H9 (cell line): ENCODE results near the gene PHF21A. TPM values are rescaled to one million over a fixed set of nuclear protein-coding genes. Genes with fewer than 3 reads are reported as not detected.

ENCODE experiments used
- DNase-seq: peaks from one replicate; pipeline ENCODE4 v3.0.0-alpha.2; 2017
- H2AFZ ChIP-seq: one replicate; pipeline ENCODE4 v1.6.1; 2013; ENCODE audit warnings: mild to moderate bottlenecking, low read length, control low read depth, moderate library complexity
- H2AK5ac ChIP-seq: 2 replicates; pipeline ENCODE4 v1.6.1; 2013; ENCODE audit warnings: low read length, control low read depth, mixed read lengths; ENCODE audit not compliant: insufficient read length
- H2BK120ac ChIP-seq: one replicate; pipeline ENCODE4 v1.6.1; 2013; ENCODE audit warnings: low read depth, mild to moderate bottlenecking, low read length, control low read depth, inconsistent platforms; ENCODE audit not compliant: poor library complexity, severe bottlenecking
- H2BK12ac ChIP-seq: 2 replicates; pipeline ENCODE4 v1.6.1; 2013; ENCODE audit warnings: low read length, control low read depth, mixed read lengths, low read depth; ENCODE audit not compliant: insufficient read length
- H2BK15ac ChIP-seq: 2 replicates; pipeline ENCODE4 v1.6.1; 2013; ENCODE audit warnings: low read depth, low read length, control low read depth
- H2BK20ac ChIP-seq: one replicate; pipeline ENCODE4 v1.6.1; 2013; ENCODE audit warnings: low read depth, mild to moderate bottlenecking, low read length, control low read depth, inconsistent platforms; ENCODE audit not compliant: poor library complexity, severe bottlenecking
- H2BK5ac ChIP-seq: 2 replicates; pipeline ENCODE4 v1.6.1; 2013; ENCODE audit warnings: low read length, control low read depth, mixed read lengths; ENCODE audit not compliant: insufficient read length
- H3K14ac ChIP-seq: 2 replicates; pipeline ENCODE4 v1.6.1; 2013; ENCODE audit warnings: low read length, control low read depth; ENCODE audit not compliant: insufficient read depth
- H3K18ac ChIP-seq: 2 replicates; pipeline ENCODE4 v1.6.1; 2013; ENCODE audit warnings: low read depth, mild to moderate bottlenecking, mixed read lengths, low read length, control low read depth; ENCODE audit not compliant: insufficient read length
- H3K23ac ChIP-seq: 2 replicates; pipeline ENCODE4 v1.6.1; 2013; ENCODE audit warnings: low read length, control low read depth, mixed read lengths, low read depth; ENCODE audit not compliant: insufficient read length
- H3K23me2 ChIP-seq: 2 replicates; pipeline ENCODE4 v1.6.1; 2013; ENCODE audit warnings: low read depth, mild to moderate bottlenecking, mixed read lengths, low read length, control low read depth; ENCODE audit not compliant: insufficient read length, poor library complexity, severe bottlenecking
- H3K27ac ChIP-seq: 2 replicates; pipeline ENCODE4 v1.5.1; 2013; ENCODE audit warnings: low read length, control low read depth, mixed read lengths, low read depth; ENCODE audit not compliant: insufficient read length
- H3K27me3 ChIP-seq: 2 replicates; pipeline ENCODE4 v1.6.1; 2013; ENCODE audit warnings: low read length, control low read depth, inconsistent platforms; ENCODE audit not compliant: insufficient read depth
- H3K4ac ChIP-seq: 2 replicates; pipeline ENCODE4 v1.6.1; 2013; ENCODE audit warnings: low read depth, mild to moderate bottlenecking, control low read depth, inconsistent platforms, low read length, moderate library complexity
- H3K4me1 ChIP-seq: 2 replicates; pipeline ENCODE4 v1.6.1; 2013; ENCODE audit warnings: low read length, control low read depth, inconsistent platforms; ENCODE audit not compliant: insufficient read depth
- H3K4me2 ChIP-seq: 2 replicates; pipeline ENCODE4 v1.6.1; 2013; ENCODE audit warnings: low read length, control low read depth, mixed read lengths; ENCODE audit not compliant: insufficient read length, insufficient read depth
- H3K56ac ChIP-seq: 2 replicates; pipeline ENCODE4 v1.6.1; 2013; ENCODE audit warnings: low read depth, mild to moderate bottlenecking, mixed read lengths, low read length, control low read depth; ENCODE audit not compliant: insufficient read length
- H3K79me1 ChIP-seq: 2 replicates; pipeline ENCODE4 v1.6.1; 2013; ENCODE audit warnings: low read depth, mild to moderate bottlenecking, moderate library complexity, low read length, control low read depth, inconsistent platforms; ENCODE audit not compliant: insufficient read depth, poor library complexity, severe bottlenecking
- H3K79me2 ChIP-seq: 2 replicates; pipeline ENCODE4 v1.6.1; 2013; ENCODE audit warnings: low read length, control low read depth, inconsistent platforms; ENCODE audit not compliant: insufficient read depth
- H3K9ac ChIP-seq: 2 replicates; pipeline ENCODE4 v1.6.1; 2013; ENCODE audit warnings: low read length, control low read depth, mixed read lengths; ENCODE audit not compliant: insufficient read length; ENCODE audit errors: extremely low read depth
- H3K9me3 ChIP-seq: one replicate; pipeline ENCODE4 v1.6.1; 2013; ENCODE audit warnings: low read depth, low read length, inconsistent platforms; ENCODE audit not compliant: control insufficient read depth
- H3T11ph ChIP-seq: one replicate; pipeline ENCODE4 v1.6.1; 2013; ENCODE audit warnings: mild to moderate bottlenecking, low read length, control low read depth, inconsistent platforms
- H4K20me1 ChIP-seq: one replicate; pipeline ENCODE4 v1.6.1; 2013; ENCODE audit not compliant: control insufficient read depth, insufficient read length, insufficient read depth
- H4K5ac ChIP-seq: 2 replicates; pipeline ENCODE4 v1.6.1; 2013; ENCODE audit warnings: low read depth, mild to moderate bottlenecking, mixed read lengths, low read length, control low read depth; ENCODE audit not compliant: insufficient read length
- H4K8ac ChIP-seq: replicated peaks from 2 replicates; pipeline ENCODE4 v1.6.1; 2013; ENCODE audit warnings: low read length, control low read depth, mixed read lengths, low read depth; ENCODE audit not compliant: insufficient read length
- H4K91ac ChIP-seq: 2 replicates; pipeline ENCODE4 v1.6.1; 2013; ENCODE audit warnings: low read depth, mild to moderate bottlenecking, moderate library complexity, mixed read lengths, low read length, control low read depth; ENCODE audit not compliant: insufficient read length
- H3K27ac Mint-ChIP-seq, 3 experiments: 2 replicates in 2 of 3; 3 replicates in 1 of 3; pipeline ENCODE4 v1.8.0; 2020 to 2021; ENCODE audit warnings: mixed read lengths in 3 of 3, mild to moderate bottlenecking in 1 of 3, moderate library complexity in 1 of 3
- H3K27me3 Mint-ChIP-seq: 2 replicates; pipeline ENCODE4 v1.8.0; 2021; ENCODE audit warnings: low read depth, mild to moderate bottlenecking, moderate library complexity, mixed read lengths
- H3K36me3 Mint-ChIP-seq, 3 experiments: 2 replicates in 2 of 3; 3 replicates in 1 of 3; pipeline ENCODE4 v1.8.0; 2020 to 2021; ENCODE audit warnings: low read depth in 3 of 3, mixed read lengths in 3 of 3; ENCODE audit not compliant: insufficient read depth in 1 of 3
- H3K4me1 Mint-ChIP-seq, 2 experiments: 2 replicates each; pipeline ENCODE4 v1.8.0; 2020; ENCODE audit warnings: mixed read lengths in 2 of 2
- H3K4me3 Mint-ChIP-seq, 2 experiments: 2 replicates in 1 of 2; 3 replicates in 1 of 2; pipeline ENCODE4 v1.8.0; 2020 to 2021; ENCODE audit warnings: mild to moderate bottlenecking in 2 of 2, mixed read lengths in 2 of 2, moderate library complexity in 1 of 2
- H3K9me3 Mint-ChIP-seq, 2 experiments: 2 replicates in 1 of 2; 3 replicates in 1 of 2; pipeline ENCODE4 v1.8.0; 2020; ENCODE audit warnings: mild to moderate bottlenecking in 2 of 2, mixed read lengths in 2 of 2, moderate library complexity in 1 of 2
- WGBS: extraction: QIAGEN DNeasy Blood & Tissue Kit; methylation state at CpG from one replicate; pipeline ENCODE4 v1.1.7; 2013; ENCODE audit warnings: missing lambda C conversion rate, low lambda C conversion rate, mixed read lengths; ENCODE audit not compliant: insufficient read length; ENCODE audit errors: extremely low coverage; 5-methylcytosine and 5-hydroxymethylcytosine counted together
- total RNA-seq: library from RNA; stranded (reverse); gene quantifications from 2 replicates; pipeline ENCODE4 v1.2.1, GENCODE V29; 2021
- TF ChIP-seq, protein P1 (sequence below): fragments of 200-600 bp; sonication (generic); conservative IDR thresholded peaks from 3 replicates; pipeline ENCODE4 v1.8.0; 2021; ENCODE audit warnings: antibody characterized with exemption, mild to moderate bottlenecking

Gene PHF21A
- total RNA-seq, 1 experiment from 2014 or later = 33.8 TPM

DNA sequence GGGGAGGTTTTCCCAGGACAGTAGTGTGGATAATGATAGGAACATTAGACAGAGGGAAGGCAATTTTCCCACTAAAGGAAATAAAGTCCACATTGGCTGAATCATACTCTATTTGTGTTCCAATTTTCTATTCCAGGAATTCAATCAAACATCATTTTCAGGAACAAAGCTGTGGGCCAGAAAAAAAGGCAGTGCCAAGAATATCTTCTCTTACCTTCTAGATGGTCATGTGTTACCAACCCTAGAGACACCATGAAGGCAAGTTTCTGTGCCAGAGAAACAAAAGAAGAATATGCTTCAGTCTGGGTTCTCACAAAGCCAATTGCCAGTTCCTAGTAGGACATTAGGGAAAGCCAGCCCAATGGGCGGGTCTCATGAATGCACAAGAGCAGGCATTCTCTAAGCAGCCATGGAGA lies 171.3 kb downstream of the PHF21A start:
- no peak overlapping the region for H2BK12ac ChIP-seq
- no peak overlapping the region for H3K4me2 ChIP-seq
- H2AK5ac ChIP-seq = no peak overlapping the region
- DNase-seq = no peak
- H3K4ac ChIP-seq = no peak overlapping the region
- Mint-ChIP-seq H3K9me3 (no peaks in the 10 kb centered on the region), H3K4me3 (no peak overlapping the region), H3K27me3 (no peaks in the 10 kb centered on the region), H3K36me3 (peaks cover 9 to 56% (median 33%) of the 10 kb centered on the region in 3 experiments; a peak in 5 of 7 replicates), H3K27ac (no peak overlapping the region), H3K4me1 (no peaks in the 10 kb centered on the region)
- H4K91ac ChIP-seq = no peak overlapping the region
- H3K79me1 ChIP-seq = no peaks in the 10 kb centered on the region
- no peak overlapping the region for H3K18ac ChIP-seq
- no peak overlapping the region for H3K27ac ChIP-seq
- no peaks in the 10 kb centered on the region for H3K79me2 ChIP-seq
- H2BK120ac ChIP-seq = no peak overlapping the region
- no peak overlapping the region for H3K9ac ChIP-seq
- H4K5ac ChIP-seq = no peak overlapping the region
- WGBS = no CpG with 5 or more reads among the region's 1 CpG
- H3K23me2 ChIP-seq = no peaks in the 10 kb centered on the region
- H3K9me3 ChIP-seq = no peaks in the 10 kb centered on the region
- TF ChIP-seq, protein P1, sequence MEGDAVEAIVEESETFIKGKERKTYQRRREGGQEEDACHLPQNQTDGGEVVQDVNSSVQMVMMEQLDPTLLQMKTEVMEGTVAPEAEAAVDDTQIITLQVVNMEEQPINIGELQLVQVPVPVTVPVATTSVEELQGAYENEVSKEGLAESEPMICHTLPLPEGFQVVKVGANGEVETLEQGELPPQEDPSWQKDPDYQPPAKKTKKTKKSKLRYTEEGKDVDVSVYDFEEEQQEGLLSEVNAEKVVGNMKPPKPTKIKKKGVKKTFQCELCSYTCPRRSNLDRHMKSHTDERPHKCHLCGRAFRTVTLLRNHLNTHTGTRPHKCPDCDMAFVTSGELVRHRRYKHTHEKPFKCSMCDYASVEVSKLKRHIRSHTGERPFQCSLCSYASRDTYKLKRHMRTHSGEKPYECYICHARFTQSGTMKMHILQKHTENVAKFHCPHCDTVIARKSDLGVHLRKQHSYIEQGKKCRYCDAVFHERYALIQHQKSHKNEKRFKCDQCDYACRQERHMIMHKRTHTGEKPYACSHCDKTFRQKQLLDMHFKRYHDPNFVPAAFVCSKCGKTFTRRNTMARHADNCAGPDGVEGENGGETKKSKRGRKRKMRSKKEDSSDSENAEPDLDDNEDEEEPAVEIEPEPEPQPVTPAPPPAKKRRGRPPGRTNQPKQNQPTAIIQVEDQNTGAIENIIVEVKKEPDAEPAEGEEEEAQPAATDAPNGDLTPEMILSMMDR = no peak
- H3K56ac ChIP-seq = no peak overlapping the region
- no peak overlapping the region for H2AFZ ChIP-seq
- H4K8ac ChIP-seq = no peak overlapping the region
- H3K4me1 ChIP-seq = no peaks in the 10 kb centered on the region
- H2BK15ac ChIP-seq = no peak overlapping the region
- no peak overlapping the region for H3K23ac ChIP-seq
- H3K27me3 ChIP-seq = no peaks in the 10 kb centered on the region
- H4K20me1 ChIP-seq = no peaks in the 10 kb centered on the region
- no peak overlapping the region for H3K14ac ChIP-seq
- H2BK5ac ChIP-seq = no peak overlapping the region
- H3T11ph ChIP-seq = no peak overlapping the region
- no peak overlapping the region for H2BK20ac ChIP-seq
